Pulmonary artery endothelial cell (primary cell): ENCODE results near the gene HGS. TPM values are rescaled to one million over a fixed set of nuclear protein-coding genes. Genes with fewer than 3 reads are reported as not detected.

Source experiments
- DNase-seq: peaks from one replicate; pipeline ENCODE4 v3.0.0-alpha.2; 2011; ENCODE audit warnings: low read depth, low spot score
- total RNA-seq: library from RNA; depleted of rRNA; stranded (reverse); fragments of >200 nt; gene quantifications from 2 replicates; pipeline ENCODE4 v1.2.3, GENCODE V29; 2014

The HGS gene
- total RNA-seq, 1 donor from 2014 or later = 91.5 TPM

DNA sequence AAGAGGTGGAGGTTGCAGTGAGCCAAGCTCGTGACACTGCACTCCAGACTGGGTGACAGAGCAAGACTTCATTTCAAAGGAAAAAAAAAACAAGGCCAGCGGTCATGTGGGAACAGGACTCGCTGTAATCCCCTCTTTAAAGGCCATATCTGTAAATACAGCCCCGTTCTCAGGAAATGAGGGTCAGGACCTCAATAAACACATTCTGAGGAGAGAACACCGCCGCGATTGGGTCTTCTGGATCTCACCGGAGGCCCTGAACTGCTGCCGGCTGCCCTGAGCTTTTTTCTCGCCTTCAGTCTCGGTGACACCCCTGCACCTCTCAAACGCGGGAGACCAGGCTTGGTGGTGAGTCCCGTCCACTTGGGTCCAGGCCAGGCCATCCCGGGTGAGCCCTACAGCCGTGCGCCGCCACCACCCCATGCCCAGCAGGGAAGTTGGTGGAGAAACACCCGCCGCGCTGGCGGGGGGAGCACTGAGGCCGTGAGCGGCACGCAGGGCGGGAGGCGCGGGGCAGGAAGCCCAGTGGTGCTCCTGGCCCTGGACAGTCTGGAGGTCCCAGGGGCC is 56.7 kb downstream of the HGS start:
- no peak for DNase-seq

DNA sequence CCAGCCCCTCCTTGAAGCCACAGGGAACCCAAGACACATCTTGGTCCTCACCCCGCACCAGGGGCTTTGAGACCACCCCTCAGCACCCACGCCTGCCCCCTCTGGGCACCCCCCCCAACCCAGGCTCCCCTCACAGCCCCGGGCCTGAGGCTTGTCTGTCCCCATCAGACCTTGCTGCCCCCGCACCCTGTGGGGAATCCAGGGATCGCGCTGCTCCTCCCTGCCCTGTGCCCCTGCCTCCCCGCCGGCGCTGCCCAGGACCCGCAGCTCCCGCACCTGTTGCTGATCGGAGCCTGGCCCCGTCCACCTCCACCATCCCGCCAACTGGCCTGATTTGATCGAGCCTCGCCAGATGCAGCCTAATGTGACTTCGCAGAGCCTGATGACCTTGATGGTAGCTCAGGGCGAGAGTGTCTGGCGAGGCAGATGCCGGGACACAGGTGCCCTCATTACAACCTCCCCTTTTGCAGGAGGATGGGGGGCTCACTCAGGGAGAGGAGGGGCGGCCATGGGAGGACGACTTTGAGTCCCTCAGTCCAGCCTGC is 57.3 kb downstream of the HGS start:
- DNase-seq = no peak

GRCh38 chr17:81741594-81742452 is 58.0 kb downstream of the HGS start:
- no peak for DNase-seq

Other genes starting within 250 kb of the HGS start
- gene ACTG1, start 171.2 kb upstream of the HGS start, total RNA-seq = 9,538 and 11,768 TPM in 2 replicates
- gene FSCN2, start 155.6 kb upstream of the HGS start, total RNA-seq = 0.35 and 0.66 TPM in 2 replicates
- 17.5 and 21.7 TPM in 2 replicates for gene FAAP100, start 131.7 kb upstream of the HGS start, total RNA-seq
- 103 and 114 TPM in 2 replicates for gene NPLOC4, start 46.9 kb upstream of the HGS start, total RNA-seq
- 0.14 and 0.26 TPM in 2 replicates for gene TSPAN10, start 46.8 kb upstream of the HGS start, total RNA-seq
- 0.26 and 0.56 TPM in 2 replicates for gene PDE6G, start 27.5 kb upstream of the HGS start, total RNA-seq
- 29.3 and 34.8 TPM in 2 replicates for gene OXLD1, start 17.4 kb upstream of the HGS start, total RNA-seq
- gene CCDC137, start 17.3 kb upstream of the HGS start, total RNA-seq = 13.3 and 13.7 TPM in 2 replicates
- 16.5 and 43.3 TPM in 2 replicates for gene ARL16, start 214 bp upstream of the HGS start, total RNA-seq
- 17.1 and 24.5 TPM in 2 replicates for gene MRPL12, start 19.4 kb downstream of the HGS start, total RNA-seq
- gene SLC25A10, start 28.3 kb downstream of the HGS start, total RNA-seq = 24.4 and 26.7 TPM in 2 replicates
- not detected in 2 replicates for gene GCGR, start 120.1 kb downstream of the HGS start, total RNA-seq
- 95.8 and 149 TPM in 2 replicates for gene MCRIP1, start 149.3 kb downstream of the HGS start, total RNA-seq
- gene PPP1R27, start 151.0 kb downstream of the HGS start, total RNA-seq = not detected in 2 replicates
- 1,184 and 1,197 TPM in 2 replicates for gene P4HB, start 176.5 kb downstream of the HGS start, total RNA-seq
- 135 and 168 TPM in 2 replicates for gene ARHGDIA, start 187.3 kb downstream of the HGS start, total RNA-seq
- 228 and 268 TPM in 2 replicates for gene ALYREF, start 207.6 kb downstream of the HGS start, total RNA-seq
- 114 and 167 TPM in 2 replicates for gene ANAPC11, start 207.7 kb downstream of the HGS start, total RNA-seq
- 0.11 and 0.20 TPM in 2 replicates for gene NPB, start 218.2 kb downstream of the HGS start, total RNA-seq
- gene PCYT2, start 227.4 kb downstream of the HGS start, total RNA-seq = 46.2 and 53.6 TPM in 2 replicates
- gene SIRT7, start 234.2 kb downstream of the HGS start, total RNA-seq = 19.1 and 28.3 TPM in 2 replicates
- 18.3 and 24.2 TPM in 2 replicates for gene MAFG, start 243.7 kb downstream of the HGS start, total RNA-seq